Measurements from ENCODE around the gene ZNF134.

The ZNF134 gene

DNA sequence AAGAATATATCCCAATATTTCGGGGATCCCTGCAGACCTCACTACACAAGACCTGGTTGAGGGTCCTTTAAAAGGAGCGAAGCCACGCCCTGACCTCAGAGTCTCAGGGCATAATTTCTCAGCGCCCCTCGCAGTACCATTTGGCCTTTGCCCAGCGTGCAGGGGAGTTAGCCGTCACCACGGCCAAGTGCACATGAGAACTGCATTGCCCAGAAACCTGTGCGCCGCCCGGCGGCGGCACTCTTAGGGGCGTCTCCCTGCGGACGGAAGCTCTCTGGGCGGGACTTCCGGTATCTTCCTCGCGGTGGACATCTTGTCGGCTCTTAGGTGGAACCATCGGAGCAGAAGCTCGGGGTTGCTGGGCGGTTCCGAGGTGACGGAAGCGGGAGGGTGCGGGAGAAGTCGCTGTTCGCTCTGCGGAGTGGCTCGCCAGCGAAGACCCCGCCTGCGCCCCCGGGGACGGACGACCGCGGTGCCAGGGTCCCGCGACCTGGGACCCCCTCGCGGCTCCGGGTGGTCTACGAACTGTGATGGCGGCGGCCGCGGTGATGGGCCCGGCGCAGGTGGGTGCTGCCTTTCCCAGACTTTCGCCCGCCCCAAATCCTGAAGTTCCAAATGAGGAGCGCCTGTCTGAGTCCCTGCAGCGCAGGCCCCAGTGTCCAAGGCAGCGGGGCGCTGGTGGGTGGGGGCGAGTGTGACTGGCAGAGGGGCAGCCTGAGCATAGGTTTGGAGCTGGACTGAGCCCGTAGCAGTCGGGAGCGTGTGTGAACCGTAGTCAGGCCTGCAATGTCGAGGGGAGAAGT is at the start of gene ZNF134:
TSS of gene ZNF134 (plus strand) at position 302 of the 803 bp plus-strand sequence. CDS start 5,227 bp downstream, outside the sequence.
- peak; percentile 96 for DNase-seq

- DNase-seq: peak; percentile 11
Measured at GRCh38 chr19:57566396-57567265, 47.4 kb upstream of the ZNF134 start.

GRCh38 chr19:57570707-57571106 is 43.3 kb upstream of the ZNF134 start:
- no peak for DNase-seq

GRCh38 chr19:57572415-57572947 is 41.6 kb upstream of the ZNF134 start:
- DNase-seq: no peak

GRCh38 chr19:57576661-57577060 is 37.4 kb upstream of the ZNF134 start:
- no peak for DNase-seq

GRCh38 chr19:57578487-57579205 is 35.4 kb upstream of the ZNF134 start, which contains the start of gene ZNF416:
TSS of gene ZNF416 (minus strand) at chr19:57578911. CDS start at chr19:57578704, 207 bp downstream.
- peak; percentile 99 for DNase-seq

DNA sequence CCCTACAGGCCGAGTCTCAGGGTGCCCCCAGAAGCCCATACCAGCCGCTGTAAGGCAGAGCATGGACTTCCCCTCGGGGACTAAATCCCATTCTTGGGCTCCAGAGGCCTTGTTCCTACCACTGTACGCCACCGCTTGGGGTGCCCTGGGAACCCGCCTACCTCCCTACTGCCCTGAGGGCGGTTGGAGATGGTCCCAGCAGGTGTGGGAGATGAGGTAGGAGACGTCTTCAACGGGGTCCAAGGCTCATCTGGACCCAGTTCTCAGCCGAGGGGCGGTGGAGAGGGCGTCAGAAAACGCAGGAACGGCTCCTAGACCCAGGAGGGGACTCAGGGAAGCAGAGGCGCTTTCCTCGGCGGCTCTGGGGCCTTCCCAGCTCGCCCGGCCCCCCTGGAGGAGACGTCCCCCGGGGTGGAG is 30.9 kb upstream of the ZNF134 start:
- DNase-seq: no peak

DNA sequence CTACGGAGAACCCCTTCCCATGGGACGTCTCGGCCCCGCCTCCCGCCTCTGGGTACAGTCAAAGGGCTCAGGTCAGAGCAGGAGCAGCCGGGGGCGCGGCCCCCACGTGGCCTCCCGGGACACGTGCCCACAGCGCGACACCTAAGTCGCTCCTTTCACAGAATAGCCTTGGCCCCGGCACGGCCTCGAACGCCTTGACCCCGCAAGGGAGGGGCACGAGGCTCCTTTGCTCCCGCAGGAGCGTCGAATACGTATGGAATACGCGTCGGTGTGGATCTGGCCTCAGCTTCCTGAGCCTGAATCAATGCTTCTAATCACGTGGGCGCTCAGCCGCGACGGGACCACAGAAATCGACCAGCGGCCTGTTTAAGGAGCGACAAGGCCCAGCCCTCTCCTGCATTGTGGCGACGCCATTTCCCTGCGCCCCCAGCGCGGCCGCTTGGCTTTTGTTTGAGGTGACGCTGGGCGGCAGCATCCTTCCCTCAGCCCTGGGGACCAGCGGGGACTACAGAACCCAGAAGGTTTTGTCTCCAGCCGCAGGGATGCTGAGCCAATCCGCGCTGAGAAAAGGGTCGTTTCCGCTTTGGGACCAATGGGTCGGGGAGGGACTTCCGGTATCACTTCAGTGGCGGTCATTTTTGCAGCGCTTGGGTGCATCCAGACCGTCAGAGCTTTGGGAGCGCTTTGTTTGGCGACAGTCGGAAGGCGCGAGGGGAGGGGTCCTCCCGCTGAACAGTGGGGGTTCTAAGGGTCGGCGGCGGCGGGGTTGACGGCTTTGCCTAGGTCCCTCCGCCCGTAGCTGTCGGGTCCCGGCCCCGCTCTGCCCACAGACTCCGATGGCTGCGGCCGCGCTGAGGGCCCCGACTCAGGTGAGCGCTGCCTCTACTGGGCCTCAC is 30.3 kb upstream of the ZNF134 start, which contains the start of gene ZIK1:
TSS of gene ZIK1 (plus strand) at position 625 of the 896 bp plus-strand sequence. CDS start at position 837, 212 bp downstream.
- peak; percentile 98 for DNase-seq

GRCh38 chr19:57587529-57587928 is 26.5 kb upstream of the ZNF134 start:
- DNase-seq: no peak

- DNase-seq: no peak
Measured at GRCh38 chr19:57599377-57599760, 14.7 kb upstream of the ZNF134 start.

DNA sequence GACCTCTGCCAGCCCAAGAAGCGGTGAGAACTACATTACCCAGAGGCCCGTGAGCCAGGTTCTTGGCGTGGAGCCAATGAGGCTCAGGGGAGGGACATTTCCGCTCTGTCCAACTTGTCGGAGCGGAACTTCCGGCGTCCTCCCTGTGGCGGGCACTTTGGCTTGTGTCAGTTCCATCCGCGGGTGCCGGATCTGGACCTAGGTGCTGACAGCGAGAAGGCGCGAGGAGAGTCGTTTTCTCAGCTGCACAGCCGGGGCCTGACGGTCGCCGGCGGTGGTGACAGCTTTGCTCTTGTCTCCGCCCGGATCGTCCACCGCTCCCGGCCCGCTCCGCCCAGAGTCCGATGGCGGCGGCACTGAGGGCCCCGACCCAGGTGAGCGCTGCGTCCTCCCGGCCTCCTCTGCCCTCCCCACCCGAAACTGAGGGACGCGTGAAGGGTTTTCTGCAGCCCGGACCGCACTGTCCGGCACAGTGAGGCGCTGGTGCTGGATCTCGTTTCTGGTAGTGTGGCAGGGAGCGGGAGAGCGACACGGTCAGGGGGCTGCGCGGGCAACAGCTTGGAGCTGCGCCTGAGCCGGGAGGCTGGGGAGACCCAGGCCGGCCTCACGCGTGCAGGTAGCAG is 14.2 kb upstream of the ZNF134 start, which contains the start of gene ZNF530:
TSS of gene ZNF530 (plus strand) at position 125 of the 623 bp plus-strand sequence. CDS start 4,461 bp downstream, outside the sequence.
- DNase-seq: peak; percentile 96

DNA sequence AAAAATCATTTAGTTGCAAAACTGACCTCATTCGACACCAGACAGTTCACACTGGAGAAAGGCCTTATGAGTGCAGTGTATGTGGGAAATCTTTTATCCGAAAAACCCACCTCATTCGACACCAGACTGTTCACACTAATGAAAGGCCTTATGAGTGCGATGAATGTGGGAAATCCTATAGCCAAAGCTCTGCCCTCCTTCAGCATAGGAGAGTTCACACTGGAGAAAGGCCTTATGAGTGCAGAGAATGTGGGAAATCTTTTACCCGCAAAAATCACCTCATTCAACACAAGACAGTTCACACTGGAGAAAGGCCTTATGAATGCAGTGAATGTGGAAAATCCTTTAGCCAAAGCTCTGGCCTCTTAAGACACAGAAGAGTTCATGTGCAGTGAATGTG is 7.1 kb upstream of the ZNF134 start:
- DNase-seq: no peak

- no peak for DNase-seq
Measured at GRCh38 chr19:57611113-57611512, 2.9 kb upstream of the ZNF134 start.

DNA sequence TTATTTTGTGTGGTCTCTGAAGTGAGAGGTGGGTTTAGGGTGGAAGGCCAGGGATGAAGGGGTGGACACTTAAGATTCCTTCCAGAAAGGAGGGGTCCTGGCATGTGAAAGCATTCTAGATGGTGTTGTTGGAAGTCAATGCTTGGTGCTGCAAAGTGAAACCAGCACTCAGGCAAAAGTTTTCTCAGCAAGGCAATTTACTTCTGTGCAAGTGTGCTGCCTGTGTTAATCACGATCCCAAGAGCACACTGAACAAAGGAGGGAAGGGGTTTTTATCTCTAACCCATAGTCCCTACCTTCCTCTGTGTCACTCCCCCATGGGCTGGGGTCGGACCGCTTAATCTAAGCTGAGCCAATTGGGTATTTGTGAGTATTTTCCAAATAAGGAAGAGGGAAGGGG is 1.3 kb downstream of the ZNF134 start:
- DNase-seq: no peak

GRCh38 chr19:57620673-57621348 is 6.8 kb downstream of the ZNF134 start:
- DNase-seq: no peak

DNA sequence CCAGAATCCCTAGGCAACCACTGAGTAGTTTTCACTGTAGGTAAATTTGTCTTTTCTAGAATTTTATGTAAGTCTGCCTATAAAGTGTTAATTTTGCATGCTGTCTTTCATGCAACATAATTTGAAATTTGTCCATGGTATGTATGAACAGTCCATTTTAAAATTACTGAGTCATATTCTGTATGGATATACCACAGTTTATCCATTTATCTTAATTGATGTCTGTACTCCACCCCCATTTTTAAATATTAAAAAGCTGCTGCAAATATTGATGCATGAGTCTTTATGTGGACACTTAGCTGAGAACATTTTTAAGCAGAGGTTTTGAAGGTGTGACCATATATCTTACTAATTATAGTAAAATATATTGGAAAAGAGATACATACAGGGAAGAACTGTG is 9.0 kb downstream of the ZNF134 start:
- DNase-seq: no peak

- DNase-seq: peak; percentile 98
Measured at GRCh38 chr19:57632987-57633831, 19.2 kb downstream of the ZNF134 start, which contains the start of gene ZNF211. TSS of gene ZNF211 (plus strand) at chr19:57633168. CDS start at chr19:57633347, 179 bp downstream.

- no peak for DNase-seq
Measured at GRCh38 chr19:57633832-57634131, 19.7 kb downstream of the ZNF134 start.

DNA sequence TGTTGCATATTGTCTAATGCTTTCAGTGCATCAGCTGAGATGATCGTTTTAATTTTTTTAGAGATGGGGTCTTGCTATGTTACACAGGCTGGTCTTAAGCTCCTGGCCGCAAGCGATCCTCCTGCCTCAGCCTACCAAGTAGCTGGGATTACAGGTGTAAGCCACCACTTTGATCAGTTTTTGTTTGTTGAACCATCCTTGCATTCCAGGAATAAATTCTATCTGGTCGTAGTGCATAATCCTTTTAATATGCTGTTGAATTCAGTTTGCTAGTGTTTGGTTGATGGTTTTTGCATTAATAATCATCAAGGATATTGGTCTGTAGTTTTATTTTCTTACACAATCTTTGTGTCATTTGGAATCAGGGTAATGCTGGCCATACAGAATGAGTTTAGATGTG is 23.3 kb downstream of the ZNF134 start:
- no peak for DNase-seq

All from NCI-H82 (cell line).